ENCODE measurements around the gene SRP68.

Gene SRP68

DNA sequence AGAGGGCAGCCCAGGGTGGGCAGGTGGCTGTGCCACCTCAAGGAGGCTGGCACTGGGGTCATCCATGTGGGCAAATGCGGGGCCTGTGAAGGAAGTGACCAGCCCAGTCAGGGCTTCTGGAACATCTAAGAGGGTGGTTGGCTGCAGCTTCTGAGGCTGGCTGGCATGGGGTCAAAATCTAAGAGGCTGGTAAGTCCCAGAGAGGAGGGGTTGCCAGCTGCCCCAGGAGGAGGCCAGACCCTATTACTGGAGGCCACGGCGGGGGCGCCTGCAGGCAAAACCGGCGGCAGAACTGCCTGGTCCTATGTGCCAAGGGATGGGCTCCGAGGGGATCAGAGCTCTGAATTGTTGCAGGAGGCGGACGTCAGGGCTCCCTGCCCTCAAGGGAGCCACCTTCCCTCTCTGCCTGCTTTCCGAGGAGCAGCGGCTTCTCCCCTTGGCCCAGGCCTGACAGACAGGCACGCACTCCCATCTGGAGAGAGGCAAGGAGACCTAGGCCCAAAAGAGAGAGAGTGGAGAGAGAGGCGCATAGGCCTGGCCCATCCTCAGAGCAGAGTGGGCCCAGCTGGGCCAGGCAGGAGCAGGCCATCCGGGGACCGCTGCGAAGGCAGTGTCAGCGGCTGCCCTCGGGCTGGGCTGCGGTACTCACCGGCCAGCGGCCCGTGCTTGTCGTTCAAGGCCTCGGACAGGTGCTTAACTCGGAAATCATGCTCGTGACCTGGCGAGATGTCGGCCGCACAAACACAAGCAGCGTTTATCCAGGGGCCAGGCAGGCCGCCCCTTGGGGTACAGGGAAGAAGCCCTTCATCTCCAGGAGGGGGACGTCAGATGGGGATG, 17.6 kb upstream of the SRP68 start:
- TF ChIP-seq, protein P1, sequence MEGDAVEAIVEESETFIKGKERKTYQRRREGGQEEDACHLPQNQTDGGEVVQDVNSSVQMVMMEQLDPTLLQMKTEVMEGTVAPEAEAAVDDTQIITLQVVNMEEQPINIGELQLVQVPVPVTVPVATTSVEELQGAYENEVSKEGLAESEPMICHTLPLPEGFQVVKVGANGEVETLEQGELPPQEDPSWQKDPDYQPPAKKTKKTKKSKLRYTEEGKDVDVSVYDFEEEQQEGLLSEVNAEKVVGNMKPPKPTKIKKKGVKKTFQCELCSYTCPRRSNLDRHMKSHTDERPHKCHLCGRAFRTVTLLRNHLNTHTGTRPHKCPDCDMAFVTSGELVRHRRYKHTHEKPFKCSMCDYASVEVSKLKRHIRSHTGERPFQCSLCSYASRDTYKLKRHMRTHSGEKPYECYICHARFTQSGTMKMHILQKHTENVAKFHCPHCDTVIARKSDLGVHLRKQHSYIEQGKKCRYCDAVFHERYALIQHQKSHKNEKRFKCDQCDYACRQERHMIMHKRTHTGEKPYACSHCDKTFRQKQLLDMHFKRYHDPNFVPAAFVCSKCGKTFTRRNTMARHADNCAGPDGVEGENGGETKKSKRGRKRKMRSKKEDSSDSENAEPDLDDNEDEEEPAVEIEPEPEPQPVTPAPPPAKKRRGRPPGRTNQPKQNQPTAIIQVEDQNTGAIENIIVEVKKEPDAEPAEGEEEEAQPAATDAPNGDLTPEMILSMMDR (conservative IDR thresholded peaks at IDR 0.05; ENCODE audit: low read depth, low read length), result no peak
- H3K4me3 ChIP-seq (ENCODE audit: low read length), result no peak overlapping the region

DNA sequence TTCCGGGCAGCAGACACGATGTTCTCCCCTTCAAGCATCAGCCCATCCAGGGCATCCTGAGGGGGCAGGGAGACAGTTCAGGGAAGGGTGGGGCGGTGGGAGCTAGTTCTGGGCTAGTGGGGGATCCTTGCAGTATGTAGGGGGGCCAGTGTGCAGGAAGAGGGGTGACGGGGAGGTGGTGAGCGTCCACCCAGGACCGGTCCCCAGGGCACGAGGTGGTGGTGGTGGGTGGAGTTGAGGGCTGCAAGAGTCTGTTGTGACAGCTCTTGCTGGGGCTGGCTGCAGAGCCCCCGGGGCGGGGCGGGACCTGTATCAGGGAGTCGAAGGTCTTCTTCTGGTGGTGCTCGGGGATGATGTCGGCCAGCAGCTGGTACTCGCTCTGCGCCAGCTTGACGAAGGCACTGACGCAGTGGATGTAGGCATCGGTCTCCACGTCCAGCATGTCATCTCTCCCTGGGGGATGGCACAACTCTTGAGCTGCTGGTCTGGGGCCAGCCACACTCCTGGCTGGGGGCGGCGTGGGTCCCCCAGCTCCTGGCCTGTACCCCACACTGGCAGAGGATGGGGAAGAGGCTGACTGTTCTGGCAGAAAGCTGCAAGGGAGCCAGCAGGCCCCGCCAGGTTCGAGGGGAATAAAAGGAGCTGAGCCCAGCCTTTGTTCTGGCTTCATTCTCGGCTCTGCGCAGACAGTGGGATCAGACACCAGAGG, 16.7 kb upstream of the SRP68 start:
- H3K4me3 ChIP-seq (ENCODE audit: low read length), result no peak overlapping the region
- TF ChIP-seq, protein P1 (conservative IDR thresholded peaks at IDR 0.05; ENCODE audit: low read depth, low read length), result no peak
- DNase-seq (ENCODE audit: low read depth), result no peak

More for the DNA sequence above, 17.6 kb upstream of the SRP68 start:
- DNase-seq (ENCODE audit: low read depth), result no peak

DNA sequence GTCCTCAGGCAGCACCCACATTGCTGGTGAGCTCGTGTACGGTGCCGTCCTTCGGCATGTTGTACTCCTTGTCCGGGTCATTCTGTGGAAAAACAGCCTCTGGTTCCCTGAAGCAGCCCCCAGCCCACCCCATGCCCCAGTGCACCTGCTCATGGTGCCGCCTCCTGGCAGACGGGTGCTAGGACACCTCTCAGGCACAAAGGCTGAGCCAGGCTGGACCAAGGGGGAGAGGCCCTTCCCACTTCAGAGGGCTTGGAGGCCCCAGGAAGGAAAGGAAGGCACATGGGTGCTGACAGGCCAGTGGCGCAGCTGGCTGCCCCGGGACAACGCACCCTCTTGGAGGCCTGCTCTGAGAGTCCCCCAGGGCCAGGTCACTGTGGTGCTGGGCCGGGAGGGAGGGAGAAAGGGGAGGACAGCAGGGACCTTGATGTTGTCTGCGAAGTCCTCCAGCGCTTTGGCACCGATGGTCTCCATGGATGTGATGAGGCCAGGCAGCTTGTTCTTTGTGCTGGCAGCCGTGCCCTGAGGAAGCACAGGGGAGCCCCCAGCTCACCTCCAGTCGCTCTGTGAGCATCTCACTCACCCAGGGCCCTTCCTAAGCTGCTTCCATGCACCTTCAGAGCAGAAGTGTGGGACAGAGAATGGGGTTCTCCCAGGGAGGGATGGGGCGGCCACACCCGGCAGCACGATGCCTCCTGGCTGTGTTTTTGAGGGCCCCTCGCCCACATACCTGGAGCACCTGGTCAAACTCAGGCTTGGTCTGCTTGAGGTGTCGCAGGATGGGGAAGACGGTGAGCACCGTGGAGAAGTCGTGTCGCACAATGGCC, 15.9 kb upstream of the SRP68 start:
- TF ChIP-seq, protein P1 (conservative IDR thresholded peaks at IDR 0.05; ENCODE audit: low read depth, low read length), result no peak
- H3K4me3 ChIP-seq (ENCODE audit: low read length), result no peak overlapping the region
- DNase-seq (ENCODE audit: low read depth), result no peak

DNA sequence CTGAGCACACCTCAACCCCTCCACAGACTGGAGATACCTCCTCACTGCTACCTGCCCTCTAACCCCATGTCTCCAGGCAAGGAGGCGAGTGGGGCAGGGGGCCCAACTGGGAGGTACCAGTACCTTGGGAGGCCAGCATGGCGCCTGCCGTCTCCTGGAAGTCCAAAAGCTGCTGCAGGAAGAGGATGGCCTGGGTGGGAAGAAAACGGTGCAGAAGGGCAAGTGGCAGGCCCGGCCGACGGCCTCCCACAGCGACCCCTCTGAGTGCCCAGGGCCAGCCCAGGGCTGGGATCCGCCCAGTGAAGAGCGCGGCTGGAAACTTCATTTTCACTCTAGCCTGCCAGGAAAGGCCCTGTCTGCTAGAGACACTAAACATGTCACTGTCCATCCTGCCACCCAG, 15.2 kb upstream of the SRP68 start:
- TF ChIP-seq, protein P1 (conservative IDR thresholded peaks at IDR 0.05; ENCODE audit: low read depth, low read length), result no peak

DNA sequence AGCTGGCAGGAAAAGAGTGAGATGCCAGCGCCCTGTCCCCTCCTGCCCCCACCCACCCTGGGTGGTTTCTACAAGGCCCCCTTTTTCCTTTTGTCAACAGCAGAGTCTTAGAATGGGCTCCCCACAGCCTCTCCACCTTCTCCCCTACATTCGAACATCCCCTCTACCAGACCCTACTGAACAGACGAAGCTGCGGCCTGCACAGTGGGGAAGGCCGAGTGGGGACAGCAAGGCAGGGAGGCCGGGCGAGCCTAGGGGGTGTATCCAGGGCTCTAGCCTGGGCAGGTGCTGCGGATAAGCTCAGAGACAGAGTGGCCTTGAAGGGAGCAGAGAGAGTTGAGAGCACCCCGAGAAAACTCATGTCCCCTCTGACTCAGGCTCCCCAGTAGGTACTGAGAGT, 14.1 kb upstream of the SRP68 start:
- no peak for DNase-seq (ENCODE audit: low read depth)
- TF ChIP-seq, protein P1 (conservative IDR thresholded peaks at IDR 0.05; ENCODE audit: low read depth, low read length), result no peak
- H3K4me3 ChIP-seq (ENCODE audit: low read length), result no peak overlapping the region

More for the DNA sequence above, 15.2 kb upstream of the SRP68 start:
- DNase-seq (ENCODE audit: low read depth), result no peak
- H3K4me3 ChIP-seq (ENCODE audit: low read length), result no peak overlapping the region

DNA sequence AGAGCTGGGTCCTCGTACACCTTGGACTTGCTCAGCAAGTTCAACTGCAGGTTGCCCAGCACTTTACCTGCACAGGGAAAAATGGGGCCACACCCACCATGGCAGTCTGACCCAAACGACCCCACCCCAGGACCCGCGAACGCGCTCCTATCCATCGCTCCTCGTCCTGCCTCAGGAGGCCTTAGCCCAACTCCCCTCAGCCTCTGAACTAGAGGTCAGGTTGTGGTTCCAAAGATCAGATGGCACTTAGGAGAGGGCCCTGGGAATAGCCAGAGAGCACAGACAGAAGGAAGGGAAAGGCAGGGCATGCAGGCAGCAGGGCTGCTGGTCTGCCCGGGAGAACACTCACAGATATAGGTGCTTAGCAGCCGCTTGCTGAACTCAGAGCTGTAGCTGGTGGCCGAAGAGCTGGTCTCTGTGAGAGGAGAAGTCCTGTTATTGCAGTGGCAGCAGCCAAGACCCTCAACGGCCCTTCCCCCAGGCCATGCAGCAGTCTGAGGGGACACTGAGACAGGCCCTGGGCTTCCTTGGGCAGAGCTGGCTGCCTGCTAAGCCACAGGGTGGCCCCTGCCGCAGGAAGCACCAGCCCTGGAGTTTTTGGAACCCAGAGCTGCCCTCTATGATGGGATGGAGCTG, 13.5 kb upstream of the SRP68 start:
- TF ChIP-seq, protein P1 (conservative IDR thresholded peaks at IDR 0.05; ENCODE audit: low read depth, low read length), result no peak
- DNase-seq (ENCODE audit: low read depth), result no peak
- H3K4me3 ChIP-seq (ENCODE audit: low read length), result no peak overlapping the region
